ENCODE measurements around the gene MITF. TPM values are rescaled to one million over a fixed set of nuclear protein-coding genes. Genes with fewer than 3 reads are reported as not detected.

Gene MITF
- polyA plus RNA-seq, 1 donor (not counting 4 experiments of a cell fraction or from before 2014, with no cell fraction given) = 2.7 TPM

DNA sequence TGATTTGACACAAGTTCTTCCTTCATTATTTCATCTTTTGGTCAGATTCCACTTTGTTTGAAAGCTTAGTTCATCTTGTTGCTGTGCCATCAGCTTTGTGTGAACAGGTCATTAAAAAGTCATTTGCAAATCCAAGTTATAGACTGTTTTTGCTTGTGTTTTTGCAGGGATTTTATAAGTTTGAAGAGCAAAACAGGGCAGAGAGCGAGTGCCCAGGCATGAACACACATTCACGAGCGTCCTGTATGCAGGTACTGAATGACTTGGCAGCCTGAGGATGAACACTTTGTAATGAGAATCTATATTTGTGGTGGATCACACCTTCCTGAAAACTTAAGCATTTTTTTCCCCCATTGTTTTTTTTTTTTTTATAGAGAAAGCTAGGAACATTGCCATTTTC lies 199.7 kb downstream of the MITF start:
- no peak overlapping the region for H3K4me2 ChIP-seq (ENCODE audit: control insufficient read depth, extremely low read depth, insufficient read depth, low read depth, low read length)
- H3K36me3 ChIP-seq (ENCODE audit: control insufficient read depth in 2 of 2, extremely low read depth in 1 of 2, insufficient read depth in 2 of 2, low read length in 2 of 2) = no peaks in the 10 kb centered on the region
- no peak overlapping the region for H3K4me3 ChIP-seq (ENCODE audit: control insufficient read depth in 2 of 3, extremely low read depth in 1 of 3, insufficient read depth in 2 of 3, low read depth in 1 of 3, low read length in 3 of 3)
- no peaks in the 10 kb centered on the region for H3K9me3 ChIP-seq (ENCODE audit: control insufficient read depth, low read depth, low read length)
- no peaks in the 10 kb centered on the region for H4K20me1 ChIP-seq (ENCODE audit: control insufficient read depth, extremely low read depth, insufficient read depth, low read length)
- no peak overlapping the region for H3K9ac ChIP-seq (ENCODE audit: control insufficient read depth, extremely low read depth, insufficient read depth, low read length)
- H3K9me1 ChIP-seq (ENCODE audit: control insufficient read depth, extremely low read depth, insufficient read depth, low read length) = no peaks in the 10 kb centered on the region
- no peaks in the 10 kb centered on the region for H3K4me1 ChIP-seq (ENCODE audit: control insufficient read depth, extremely low read depth, insufficient read depth, low read length)
- no peak overlapping the region for H3K27ac ChIP-seq (ENCODE audit: control insufficient read depth, insufficient read depth, low read length)
- H3K79me2 ChIP-seq (ENCODE audit: control insufficient read depth, insufficient read depth, low read length) = no peaks in the 10 kb centered on the region
- dilution Hi-C loops (cut with MboI; ENCODE audit: extremely low pct_ligation_motif_present, low sequenced_read_pairs) = no loop called here
- H3K27me3 ChIP-seq (ENCODE audit: control insufficient read depth, extremely low read depth, insufficient read depth, low read length) = no peaks in the 10 kb centered on the region
- no peak overlapping the region for H2AFZ ChIP-seq (ENCODE audit: control insufficient read depth, low read length)
- TF ChIP-seq, protein P1, sequence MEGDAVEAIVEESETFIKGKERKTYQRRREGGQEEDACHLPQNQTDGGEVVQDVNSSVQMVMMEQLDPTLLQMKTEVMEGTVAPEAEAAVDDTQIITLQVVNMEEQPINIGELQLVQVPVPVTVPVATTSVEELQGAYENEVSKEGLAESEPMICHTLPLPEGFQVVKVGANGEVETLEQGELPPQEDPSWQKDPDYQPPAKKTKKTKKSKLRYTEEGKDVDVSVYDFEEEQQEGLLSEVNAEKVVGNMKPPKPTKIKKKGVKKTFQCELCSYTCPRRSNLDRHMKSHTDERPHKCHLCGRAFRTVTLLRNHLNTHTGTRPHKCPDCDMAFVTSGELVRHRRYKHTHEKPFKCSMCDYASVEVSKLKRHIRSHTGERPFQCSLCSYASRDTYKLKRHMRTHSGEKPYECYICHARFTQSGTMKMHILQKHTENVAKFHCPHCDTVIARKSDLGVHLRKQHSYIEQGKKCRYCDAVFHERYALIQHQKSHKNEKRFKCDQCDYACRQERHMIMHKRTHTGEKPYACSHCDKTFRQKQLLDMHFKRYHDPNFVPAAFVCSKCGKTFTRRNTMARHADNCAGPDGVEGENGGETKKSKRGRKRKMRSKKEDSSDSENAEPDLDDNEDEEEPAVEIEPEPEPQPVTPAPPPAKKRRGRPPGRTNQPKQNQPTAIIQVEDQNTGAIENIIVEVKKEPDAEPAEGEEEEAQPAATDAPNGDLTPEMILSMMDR (optimal IDR thresholded peaks at IDR 0.05 in 1 of 3, IDR thresholded peaks at IDR 0.05 in 1 of 3, conservative IDR thresholded peaks at IDR 0.05 in 1 of 3; ENCODE audit: extremely low read depth in 1 of 3, insufficient read depth in 2 of 3, low read length in 3 of 3) = no peak
- TF ChIP-seq EZH2 (IDR thresholded peaks at IDR 0.05; ENCODE audit: low read length) = no peak
- no peak for DNase-seq (ENCODE audit: low read depth, low spot score)
- FAIRE-seq = no peak

DNA sequence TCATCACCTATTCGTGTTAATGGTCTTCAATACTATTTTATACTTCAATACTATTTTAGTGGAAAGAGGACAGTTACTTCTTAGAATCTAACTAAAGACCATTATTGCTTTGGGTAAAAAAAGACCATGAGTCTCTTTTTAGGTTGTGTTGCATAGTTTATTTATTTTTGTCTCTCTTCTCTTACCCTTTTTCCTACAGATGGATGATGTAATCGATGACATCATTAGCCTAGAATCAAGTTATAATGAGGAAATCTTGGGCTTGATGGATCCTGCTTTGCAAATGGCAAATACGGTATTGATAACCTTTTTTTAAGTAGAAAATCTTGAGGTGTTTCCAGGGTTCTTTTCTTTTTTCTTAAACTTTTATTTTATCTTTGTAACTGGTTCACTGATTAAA lies 201.8 kb downstream of the MITF start:
- Histone ChIP-seq H3K79me2 (ENCODE audit: control insufficient read depth, insufficient read depth, low read length) (no peaks in the 10 kb centered on the region), H4K20me1 (ENCODE audit: control insufficient read depth, extremely low read depth, insufficient read depth, low read length) (no peaks in the 10 kb centered on the region)
- no peak for FAIRE-seq

More for the DNA sequence above, 201.8 kb downstream of the MITF start:
- Histone ChIP-seq H3K4me1 (ENCODE audit: control insufficient read depth, extremely low read depth, insufficient read depth, low read length) (no peaks in the 10 kb centered on the region), H3K4me2 (ENCODE audit: control insufficient read depth, extremely low read depth, insufficient read depth, low read depth, low read length) (no peak overlapping the region), H3K9ac (ENCODE audit: control insufficient read depth, extremely low read depth, insufficient read depth, low read length) (no peak overlapping the region), H3K36me3 (ENCODE audit: control insufficient read depth in 2 of 2, extremely low read depth in 1 of 2, insufficient read depth in 2 of 2, low read length in 2 of 2) (no peaks in the 10 kb centered on the region), H3K27ac (ENCODE audit: control insufficient read depth, insufficient read depth, low read length) (no peak overlapping the region), H3K27me3 (ENCODE audit: control insufficient read depth, extremely low read depth, insufficient read depth, low read length) (no peaks in the 10 kb centered on the region), H3K4me3 (ENCODE audit: control insufficient read depth in 2 of 3, extremely low read depth in 1 of 3, insufficient read depth in 2 of 3, low read depth in 1 of 3, low read length in 3 of 3) (no peak overlapping the region), H2AFZ (ENCODE audit: control insufficient read depth, low read length) (no peak overlapping the region), H3K9me3 (ENCODE audit: control insufficient read depth, low read depth, low read length) (no peaks in the 10 kb centered on the region), H3K9me1 (ENCODE audit: control insufficient read depth, extremely low read depth, insufficient read depth, low read length) (no peaks in the 10 kb centered on the region)
- dilution Hi-C loops (cut with MboI; ENCODE audit: extremely low pct_ligation_motif_present, low sequenced_read_pairs) = no loop called here
- no peak for DNase-seq (ENCODE audit: low read depth, low spot score)
- TF ChIP-seq, protein P1 (optimal IDR thresholded peaks at IDR 0.05 in 1 of 3, IDR thresholded peaks at IDR 0.05 in 1 of 3, conservative IDR thresholded peaks at IDR 0.05 in 1 of 3; ENCODE audit: extremely low read depth in 1 of 3, insufficient read depth in 2 of 3, low read length in 3 of 3) = no peak
- no peak for TF ChIP-seq EZH2 (IDR thresholded peaks at IDR 0.05; ENCODE audit: low read length)

All from keratinocyte (primary cell).